Astrocyte (in vitro differentiated cells and primary cell): ENCODE data around the gene RMI2. TPM values are rescaled to one million over a fixed set of nuclear protein-coding genes. Genes with fewer than 3 reads are reported as not detected.

ENCODE experiments used
- DNase-seq: peaks from one replicate; pipeline ENCODE4 v3.0.0-alpha.2; 2010; ENCODE audit warnings: low read depth
- FAIRE-seq: peaks from 2 replicates; lab custom pipeline; 2011; peaks lifted over from hg19 to GRCh38; lab: Jason Lieb, UNC
- H2AFZ ChIP-seq: 2 replicates; pipeline ENCODE4 v1.6.0; 2012; ENCODE audit warnings: low read depth, low read length, inconsistent platforms
- H3K27ac ChIP-seq: 2 replicates; pipeline ENCODE4 v1.5.1; 2011; ENCODE audit warnings: low read depth, low read length, inconsistent platforms
- H3K27me3 ChIP-seq: 2 replicates; pipeline ENCODE4 v1.6.0; 2011; ENCODE audit warnings: low read length, inconsistent platforms; ENCODE audit not compliant: insufficient read depth
- H3K36me3 ChIP-seq: 2 replicates; pipeline ENCODE4 v1.5.1; 2011; ENCODE audit warnings: low read length, inconsistent platforms; ENCODE audit not compliant: insufficient read depth
- H3K4me1 ChIP-seq: 2 replicates; pipeline ENCODE4 v1.5.1; 2011; ENCODE audit warnings: low read length, inconsistent platforms; ENCODE audit not compliant: insufficient read depth
- H3K4me2 ChIP-seq: 2 replicates; pipeline ENCODE4 v1.6.0; 2012; ENCODE audit warnings: low read length, inconsistent platforms
- H3K4me3 ChIP-seq: 2 replicates; pipeline ENCODE4 v1.5.1; 2011; ENCODE audit warnings: low read depth, mild to moderate bottlenecking, low read length, inconsistent platforms; ENCODE audit not compliant: insufficient read depth
- H3K79me2 ChIP-seq: 2 replicates; pipeline ENCODE4 v1.6.0; 2012; ENCODE audit warnings: mild to moderate bottlenecking, low read length, inconsistent platforms; ENCODE audit not compliant: insufficient read depth
- H3K9ac ChIP-seq: 2 replicates; pipeline ENCODE4 v1.6.0; 2012; ENCODE audit warnings: mild to moderate bottlenecking, low read length, inconsistent platforms
- H3K9me3 ChIP-seq: 2 replicates; pipeline ENCODE4 v1.5.1; 2012; ENCODE audit warnings: low read depth, mild to moderate bottlenecking, low read length, inconsistent platforms; ENCODE audit not compliant: insufficient read depth
- H4K20me1 ChIP-seq: 2 replicates; pipeline ENCODE4 v1.6.0; 2012; ENCODE audit warnings: low read length, inconsistent platforms; ENCODE audit not compliant: insufficient read depth
- H3K27ac Mint-ChIP-seq: one replicate; pipeline ENCODE4 v1.8.0; 2021; ENCODE audit warnings: mild to moderate bottlenecking, mixed read lengths; ENCODE audit not compliant: unreplicated experiment
- H3K27me3 Mint-ChIP-seq: one replicate; pipeline ENCODE4 v1.8.0; 2021; ENCODE audit warnings: low read depth, mixed read lengths; ENCODE audit not compliant: unreplicated experiment
- H3K36me3 Mint-ChIP-seq: one replicate; pipeline ENCODE4 v1.8.0; 2021; ENCODE audit warnings: low read depth, mixed read lengths; ENCODE audit not compliant: unreplicated experiment
- H3K4me1 Mint-ChIP-seq: one replicate; pipeline ENCODE4 v1.8.0; 2021; ENCODE audit warnings: low read depth, mixed read lengths; ENCODE audit not compliant: unreplicated experiment
- H3K4me3 Mint-ChIP-seq: one replicate; pipeline ENCODE4 v1.8.0; 2021; ENCODE audit warnings: mild to moderate bottlenecking, moderate library complexity, mixed read lengths; ENCODE audit not compliant: unreplicated experiment
- H3K9me3 Mint-ChIP-seq: one replicate; pipeline ENCODE4 v1.8.0; 2021; ENCODE audit warnings: mild to moderate bottlenecking, mixed read lengths; ENCODE audit not compliant: unreplicated experiment
- CTCF ChIP-seq: IDR thresholded peaks from 2 replicates; pipeline ENCODE4 v1.5.1; 2011; ENCODE audit warnings: low read depth, mild to moderate bottlenecking, inconsistent platforms, low read length, moderate library complexity; ENCODE audit not compliant: insufficient read depth
- EZH2 ChIP-seq: IDR thresholded peaks from 2 replicates; pipeline ENCODE4 v1.6.1; 2012; ENCODE audit warnings: mild to moderate bottlenecking, low read length, inconsistent platforms; ENCODE audit not compliant: insufficient read depth
- total RNA-seq: library from RNA; stranded (reverse); gene quantifications from 2 replicates; pipeline ENCODE4 v1.2.1, GENCODE V29; 2021

The RMI2 gene
- total RNA-seq, 1 donor from 2014 or later, result 7.8 TPM

GRCh38 chr16:11389631-11390565, 44.6 kb downstream of the RMI2 start:
- Histone ChIP-seq H2AFZ (no peak overlapping the region), H4K20me1 (no peaks in the 10 kb centered on the region), H3K4me3 (no peak overlapping the region), H3K9ac (no peak overlapping the region), H3K27ac (no peak overlapping the region), H3K4me1 (no peaks in the 10 kb centered on the region), H3K9me3 (no peaks in the 10 kb centered on the region), H3K27me3 (peaks cover 3% of the 10 kb centered on the region), H3K36me3 (no peaks in the 10 kb centered on the region), H3K79me2 (no peaks in the 10 kb centered on the region), H3K4me2 (no peak overlapping the region)
- no peak for TF ChIP-seq EZH2
- TF ChIP-seq CTCF, result no peak
- no peaks in the 10 kb centered on the region for H3K36me3 Mint-ChIP-seq
- DNase-seq, result no peak
- no peak overlapping the region for H3K4me3 Mint-ChIP-seq
- no peaks in the 10 kb centered on the region for H3K9me3 Mint-ChIP-seq
- H3K4me1 Mint-ChIP-seq, result no peaks in the 10 kb centered on the region
- H3K27me3 Mint-ChIP-seq, result peaks cover 34% of the 10 kb centered on the region
- FAIRE-seq, result no peak
- H3K27ac Mint-ChIP-seq, result no peak overlapping the region

DNA sequence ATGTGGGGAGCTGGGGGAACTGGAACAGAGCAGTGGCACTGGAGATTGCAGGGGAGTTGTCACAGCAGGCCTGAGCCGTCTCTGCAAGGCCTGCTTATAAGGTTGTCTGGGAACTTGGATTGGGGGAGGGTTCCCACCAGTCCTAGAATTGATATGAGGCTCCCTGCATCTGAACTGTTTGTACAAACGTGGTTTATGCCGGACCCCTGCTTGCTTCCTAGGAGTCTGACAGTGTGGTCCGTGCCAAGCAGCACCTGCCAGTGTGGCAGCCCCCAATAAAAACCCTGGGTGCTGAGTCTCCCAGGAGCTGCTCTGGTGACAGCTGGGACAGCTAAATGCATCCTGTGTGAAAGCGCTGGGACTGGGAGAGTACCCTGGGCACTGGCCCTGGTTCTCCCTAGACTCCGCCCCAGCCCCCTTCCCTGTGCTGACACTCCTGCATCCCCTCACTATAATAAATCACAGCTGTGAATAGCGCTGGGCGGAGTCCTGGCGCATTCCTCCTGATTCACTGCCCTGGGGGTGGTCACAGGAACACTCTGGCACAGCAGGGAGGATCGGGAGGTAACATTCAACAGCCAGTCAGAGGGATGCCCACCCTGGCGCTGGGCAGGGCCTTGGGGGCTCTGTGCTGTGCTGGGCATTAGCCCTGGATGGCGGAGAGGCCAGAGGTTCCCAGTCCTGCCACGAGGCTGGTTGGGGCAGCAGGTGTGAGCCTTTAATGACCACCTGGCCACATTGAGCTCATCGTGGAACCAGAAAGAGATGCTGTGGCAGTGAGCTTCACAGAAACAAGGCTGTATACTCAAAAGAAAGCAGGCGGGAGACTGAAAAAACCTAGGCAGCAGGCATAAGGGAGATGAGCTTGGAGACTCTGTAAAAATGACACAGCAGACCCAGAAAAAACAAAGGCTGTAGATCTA, 45.6 kb downstream of the RMI2 start:
- Mint-ChIP-seq H3K27ac (no peak overlapping the region), H3K9me3 (no peaks in the 10 kb centered on the region), H3K4me3 (no peak overlapping the region), H3K27me3 (peaks cover 29% of the 10 kb centered on the region), H3K4me1 (no peaks in the 10 kb centered on the region), H3K36me3 (no peaks in the 10 kb centered on the region)
- H3K4me3 ChIP-seq, result no peak overlapping the region
- H3K36me3 ChIP-seq, result no peaks in the 10 kb centered on the region
- no peak overlapping the region for H3K9ac ChIP-seq
- no peak for FAIRE-seq
- no peak for DNase-seq
- H3K9me3 ChIP-seq, result no peaks in the 10 kb centered on the region
- H3K27me3 ChIP-seq, result peaks cover 3% of the 10 kb centered on the region
- H3K4me2 ChIP-seq, result no peak overlapping the region
- H3K79me2 ChIP-seq, result no peaks in the 10 kb centered on the region
- TF ChIP-seq EZH2 (no peak), CTCF (no peak)
- H3K27ac ChIP-seq, result no peak overlapping the region
- no peak overlapping the region for H2AFZ ChIP-seq
- H3K4me1 ChIP-seq, result no peaks in the 10 kb centered on the region
- H4K20me1 ChIP-seq, result no peaks in the 10 kb centered on the region
